ENCODE data around the gene TOP3A. TPM values are rescaled to one million over a fixed set of nuclear protein-coding genes. Genes with fewer than 3 reads are reported as not detected.

Gene TOP3A
- total RNA-seq, 2 experiments from 2014 or later: 21.5 to 24.8 TPM

- DNase-seq: no peak
- TF ChIP-seq CTCF (IDR thresholded peaks at IDR 0.05): no peak
- Mint-ChIP-seq H3K27me3 (no peaks in the 10 kb centered on the region), H3K4me3 (peak overlapping the region; percentile 58), H3K4me1 (ENCODE audit: low read depth) (peaks cover 75% of the 10 kb centered on the region), H3K9me3 (no peaks in the 10 kb centered on the region), H3K36me3 (ENCODE audit: low read depth) (peaks cover 76% of the 10 kb centered on the region), H3K27ac (peak overlapping the region; percentile 47)
- CTCF ChIA-PET: no interaction called here
- ATAC-seq (ENCODE audit: poor library complexity): no peak
- Histone ChIP-seq H3K27ac (ENCODE audit: low read depth in 1 of 2, low read length in 2 of 2) (no peak overlapping the region), H3K27me3 (ENCODE audit: control insufficient read depth in 1 of 2, insufficient read depth in 2 of 2, low read length in 2 of 2) (no peaks in the 10 kb centered on the region), H3K9me3 (ENCODE audit: control insufficient read depth in 1 of 2, insufficient read depth in 1 of 2, low read length in 2 of 2) (no peaks in the 10 kb centered on the region), H3K4me3 (ENCODE audit: low read length) (no peak overlapping the region), H3K4me1 (ENCODE audit: insufficient read depth, low read length) (peaks cover 77% of the 10 kb centered on the region), H3K36me3 (ENCODE audit: insufficient read depth, low read length) (peaks cover 46% of the 10 kb centered on the region)
- POLR2A ChIA-PET: no interaction called here
- intact Hi-C loops (cut with DNase I, micrococcal nuclease): loop anchor here (5.0 to 10.0 kb wide), 3 partner anchors 343 to 1881 kb away; partner anchors contain the start of genes DRC3 (in 1 of the 2), MED9 (in 1 of the 2) and TOM1L2 (in 1 of the 2)
Measured at GRCh38 chr17:18318117-18318516, 3.3 kb upstream of the TOP3A start.

- peaks cover 83% of the 10 kb centered on the region for H3K4me1 ChIP-seq (ENCODE audit: insufficient read depth, low read length)
- CTCF ChIA-PET: interaction anchor here (0.6 kb wide), 1 partner anchor 98 kb away, joined by 3 read pairs; no protein-coding TSS in a partner anchor
- peak overlapping the region; percentile 96 to 98 for H3K27ac ChIP-seq (ENCODE audit: low read depth in 1 of 2, low read length in 2 of 2)
- no peaks in the 10 kb centered on the region for H3K9me3 Mint-ChIP-seq
- H3K9me3 ChIP-seq (ENCODE audit: control insufficient read depth in 1 of 2, insufficient read depth in 1 of 2, low read length in 2 of 2): no peaks in the 10 kb centered on the region
- peak overlapping the region; percentile 84 for H3K27ac Mint-ChIP-seq
- peaks cover 42% of the 10 kb centered on the region for H3K36me3 ChIP-seq (ENCODE audit: insufficient read depth, low read length)
- H3K36me3 Mint-ChIP-seq (ENCODE audit: low read depth): peaks cover 66% of the 10 kb centered on the region
- TF ChIP-seq CTCF (IDR thresholded peaks at IDR 0.05): no peak
- H3K27me3 ChIP-seq (ENCODE audit: control insufficient read depth in 1 of 2, insufficient read depth in 2 of 2, low read length in 2 of 2): no peaks in the 10 kb centered on the region
- H3K4me3 ChIP-seq (ENCODE audit: low read length): peak overlapping the region; percentile 86
- peaks cover 89% of the 10 kb centered on the region for H3K4me1 Mint-ChIP-seq (ENCODE audit: low read depth)
- peak overlapping the region; percentile 93 for H3K4me3 Mint-ChIP-seq
- ATAC-seq (ENCODE audit: poor library complexity) (no peak), DNase-seq (no peak)
- no peaks in the 10 kb centered on the region for H3K27me3 Mint-ChIP-seq
- intact Hi-C loops (cut with DNase I, micrococcal nuclease): loop anchor here (1.0 to 10.0 kb wide), 9 partner anchors 47 to 1879 kb away; partner anchors contain the start of genes MIEF2 (in 2 of the 2), ALKBH5 (in 1 of the 2), DRC3 (in 1 of the 2) and DRG2 (in 1 of the 2)
- POLR2A ChIA-PET: interaction anchor here (1.2 kb wide), 1 partner anchor 16 kb away, joined by 4 read pairs; no protein-coding TSS in a partner anchor
Measured at GRCh38 chr17:18315961-18316360, 1.2 kb upstream of the TOP3A start.

- Mint-ChIP-seq H3K9me3 (no peaks in the 10 kb centered on the region), H3K27ac (peak overlapping the region; percentile 84), H3K27me3 (no peaks in the 10 kb centered on the region), H3K4me1 (ENCODE audit: low read depth) (peaks cover 88% of the 10 kb centered on the region), H3K36me3 (ENCODE audit: low read depth) (peaks cover 65% of the 10 kb centered on the region), H3K4me3 (peak overlapping the region; percentile 93)
- Histone ChIP-seq H3K27ac (ENCODE audit: low read depth in 1 of 2, low read length in 2 of 2) (peak overlapping the region; percentile 96 to 98), H3K4me1 (ENCODE audit: insufficient read depth, low read length) (peaks cover 80% of the 10 kb centered on the region), H3K27me3 (ENCODE audit: control insufficient read depth in 1 of 2, insufficient read depth in 2 of 2, low read length in 2 of 2) (no peaks in the 10 kb centered on the region), H3K36me3 (ENCODE audit: insufficient read depth, low read length) (peaks cover 41% of the 10 kb centered on the region), H3K9me3 (ENCODE audit: control insufficient read depth in 1 of 2, insufficient read depth in 1 of 2, low read length in 2 of 2) (no peaks in the 10 kb centered on the region), H3K4me3 (ENCODE audit: low read length) (peak overlapping the region; percentile 86)
- ATAC-seq (ENCODE audit: poor library complexity) (peak; percentile 28), DNase-seq (peak in 11 of 14 experiments; percentile 12 to 74 (median 34))
- ChIA-PET CTCF (interaction anchor here (0.6 kb wide), 1 partner anchor 98 kb away, joined by 3 read pairs; no protein-coding TSS in a partner anchor), POLR2A (interaction anchor here (1.2 kb wide), 1 partner anchor 16 kb away, joined by 4 read pairs; no protein-coding TSS in a partner anchor)
- no peak for TF ChIP-seq CTCF (IDR thresholded peaks at IDR 0.05)
- intact Hi-C loops (cut with DNase I, micrococcal nuclease): loop anchor here (1.0 to 10.0 kb wide), 9 partner anchors 48 to 1878 kb away; partner anchors contain the start of genes MIEF2 (in 2 of the 2), ALKBH5 (in 1 of the 2), DRC3 (in 1 of the 2) and DRG2 (in 1 of the 2)
Measured at GRCh38 chr17:18315562-18315922, 748 bp upstream of the TOP3A start.
